Type B pancreatic cell (in vitro differentiated cells): ENCODE measurements around the gene THAP3. TPM values are rescaled to one million over a fixed set of nuclear protein-coding genes. Genes with fewer than 3 reads are reported as not detected.

Experiments used
- DNase-seq: peaks from one replicate; pipeline ENCODE4 v3.0.0; 2021; ENCODE audit warnings: mixed read lengths; ENCODE audit not compliant: unreplicated experiment; ENCODE audit errors: extremely low spot score
- H3K27ac Mint-ChIP-seq: 2 replicates; pipeline ENCODE4 v1.8.0; 2021; ENCODE audit warnings: mild to moderate bottlenecking, mixed read lengths
- H3K27me3 Mint-ChIP-seq: 2 replicates; pipeline ENCODE4 v1.8.0; 2021; ENCODE audit warnings: mixed read lengths
- H3K36me3 Mint-ChIP-seq: 2 replicates; pipeline ENCODE4 v1.8.0; 2021; ENCODE audit warnings: mixed read lengths
- H3K4me1 Mint-ChIP-seq: one replicate; pipeline ENCODE4 v1.8.0; 2021; ENCODE audit warnings: mixed read lengths; ENCODE audit not compliant: unreplicated experiment
- H3K4me3 Mint-ChIP-seq: 2 replicates; pipeline ENCODE4 v1.8.0; 2021; ENCODE audit warnings: mild to moderate bottlenecking, mixed read lengths
- H3K9me3 Mint-ChIP-seq: 2 replicates; pipeline ENCODE4 v1.8.0; 2021; ENCODE audit warnings: mixed read lengths
- total RNA-seq: library from RNA; stranded (reverse); gene quantifications from 2 replicates; pipeline ENCODE4 v1.2.1, GENCODE V29; 2021; ENCODE audit warnings: low replicate concordance
- TF ChIP-seq, protein P1 (sequence below): fragments of 200-600 bp; sonication (generic); conservative IDR thresholded peaks from 2 replicates; pipeline ENCODE4 v1.5.0; 2021; ENCODE audit warnings: antibody characterized with exemption, mild to moderate bottlenecking

Gene THAP3
- total RNA-seq, 1 donor from 2014 or later = 21.6 TPM

- peaks cover 3% of the 10 kb centered on the region for H3K36me3 Mint-ChIP-seq
- peaks cover 6% of the 10 kb centered on the region for H3K4me1 Mint-ChIP-seq
- DNase-seq = no peak
- H3K27me3 Mint-ChIP-seq = no peaks in the 10 kb centered on the region
- no peaks in the 10 kb centered on the region for H3K9me3 Mint-ChIP-seq
- TF ChIP-seq, protein P1, sequence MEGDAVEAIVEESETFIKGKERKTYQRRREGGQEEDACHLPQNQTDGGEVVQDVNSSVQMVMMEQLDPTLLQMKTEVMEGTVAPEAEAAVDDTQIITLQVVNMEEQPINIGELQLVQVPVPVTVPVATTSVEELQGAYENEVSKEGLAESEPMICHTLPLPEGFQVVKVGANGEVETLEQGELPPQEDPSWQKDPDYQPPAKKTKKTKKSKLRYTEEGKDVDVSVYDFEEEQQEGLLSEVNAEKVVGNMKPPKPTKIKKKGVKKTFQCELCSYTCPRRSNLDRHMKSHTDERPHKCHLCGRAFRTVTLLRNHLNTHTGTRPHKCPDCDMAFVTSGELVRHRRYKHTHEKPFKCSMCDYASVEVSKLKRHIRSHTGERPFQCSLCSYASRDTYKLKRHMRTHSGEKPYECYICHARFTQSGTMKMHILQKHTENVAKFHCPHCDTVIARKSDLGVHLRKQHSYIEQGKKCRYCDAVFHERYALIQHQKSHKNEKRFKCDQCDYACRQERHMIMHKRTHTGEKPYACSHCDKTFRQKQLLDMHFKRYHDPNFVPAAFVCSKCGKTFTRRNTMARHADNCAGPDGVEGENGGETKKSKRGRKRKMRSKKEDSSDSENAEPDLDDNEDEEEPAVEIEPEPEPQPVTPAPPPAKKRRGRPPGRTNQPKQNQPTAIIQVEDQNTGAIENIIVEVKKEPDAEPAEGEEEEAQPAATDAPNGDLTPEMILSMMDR = no peak
- H3K4me3 Mint-ChIP-seq = no peak overlapping the region
- no peak overlapping the region for H3K27ac Mint-ChIP-seq
These were observed 27.2 kb downstream of the THAP3 start for GRCh38 chr1:6651909-6652308.

DNA sequence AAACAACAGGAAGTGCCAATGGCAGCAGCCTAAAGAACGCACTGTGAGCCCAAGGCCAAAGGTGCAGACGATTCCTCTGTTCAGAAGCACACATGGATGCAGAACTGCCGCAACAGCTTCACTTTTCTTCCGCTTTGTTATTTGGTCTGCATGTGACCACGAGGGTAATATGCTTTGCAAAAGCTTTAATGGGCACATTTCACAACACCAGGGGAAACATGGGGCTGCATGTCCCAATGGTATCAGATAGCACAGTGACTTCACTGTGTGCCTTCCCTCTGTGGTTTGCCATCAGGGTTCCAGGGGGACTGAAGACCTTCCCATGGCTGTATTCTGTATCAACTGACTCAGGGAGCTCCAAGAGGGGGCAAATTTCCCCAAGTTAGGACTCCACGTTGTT lies 28.3 kb downstream of the THAP3 start:
- Mint-ChIP-seq H3K9me3 (no peaks in the 10 kb centered on the region), H3K27me3 (no peaks in the 10 kb centered on the region), H3K27ac (no peak overlapping the region), H3K4me3 (no peak overlapping the region), H3K4me1 (peaks cover 6% of the 10 kb centered on the region), H3K36me3 (peaks cover 3% of the 10 kb centered on the region)
- no peak for DNase-seq
- TF ChIP-seq, protein P1 = no peak

DNA sequence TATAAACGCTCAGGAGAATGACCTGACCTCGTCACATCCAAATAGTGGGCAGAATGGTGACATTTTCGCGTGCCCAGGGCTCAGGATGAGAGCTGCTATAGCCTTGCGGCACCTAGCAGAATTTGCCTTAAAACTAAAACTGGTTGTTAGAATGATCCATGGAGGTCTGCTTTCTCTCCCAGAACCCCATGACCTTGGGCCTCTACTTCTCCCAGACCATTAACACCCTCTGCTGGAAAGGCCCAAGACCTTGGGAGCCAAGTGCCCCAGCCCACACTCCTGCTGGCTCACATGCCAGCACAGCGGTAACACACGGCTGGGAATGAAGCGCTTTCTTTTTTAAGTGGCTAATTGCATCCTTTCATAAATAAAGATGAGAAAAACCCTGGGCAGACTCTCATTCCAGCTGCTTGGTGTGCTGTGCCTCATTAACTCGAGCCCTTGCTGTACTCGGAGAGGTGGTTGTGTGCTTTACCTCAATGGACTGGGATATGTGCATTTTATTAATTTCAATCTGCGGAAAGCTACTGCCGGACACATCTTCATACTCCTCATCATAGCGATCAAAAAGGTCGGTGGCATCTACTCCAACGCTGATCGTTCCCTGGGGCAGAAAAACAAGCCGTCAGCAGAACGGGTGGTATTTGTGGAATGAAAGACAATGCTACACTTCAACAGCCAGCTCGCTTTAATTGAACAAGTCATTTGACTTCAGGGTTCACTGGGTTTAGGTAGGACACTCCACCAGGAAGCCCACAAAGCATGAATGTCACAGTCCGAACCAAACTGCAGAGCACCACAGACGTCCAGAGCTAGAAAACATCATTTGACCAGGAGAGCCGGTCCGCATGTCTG lies 29.0 kb downstream of the THAP3 start:
- H3K27ac Mint-ChIP-seq = no peak overlapping the region
- peaks cover 6% of the 10 kb centered on the region for H3K4me1 Mint-ChIP-seq
- H3K4me3 Mint-ChIP-seq = no peak overlapping the region
- H3K27me3 Mint-ChIP-seq = no peaks in the 10 kb centered on the region
- no peaks in the 10 kb centered on the region for H3K9me3 Mint-ChIP-seq
- TF ChIP-seq, protein P1 = no peak
- H3K36me3 Mint-ChIP-seq = peaks cover 3% of the 10 kb centered on the region
- DNase-seq = no peak

DNA sequence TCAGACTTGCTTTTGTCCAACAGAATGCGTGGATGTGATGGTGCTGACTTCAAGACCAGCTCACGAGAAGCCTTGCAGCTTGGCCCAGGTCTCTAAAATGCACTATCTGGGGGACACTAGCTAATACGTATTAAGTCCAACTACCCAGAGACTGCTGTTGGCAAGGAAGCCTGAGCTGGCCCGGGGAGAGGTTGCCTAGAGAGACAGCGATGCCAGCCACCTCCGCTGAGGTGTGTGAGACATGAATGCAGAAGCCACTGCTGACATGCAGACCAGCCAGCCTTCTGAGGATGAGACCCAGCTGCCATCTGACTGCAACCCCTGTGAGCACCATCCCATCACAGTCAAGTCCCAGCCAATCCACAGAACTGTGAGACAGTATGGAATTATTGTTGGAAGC lies 32.5 kb downstream of the THAP3 start:
- Mint-ChIP-seq H3K27me3 (no peaks in the 10 kb centered on the region), H3K36me3 (peaks cover 3% of the 10 kb centered on the region), H3K4me1 (peaks cover 6% of the 10 kb centered on the region), H3K27ac (no peak overlapping the region), H3K9me3 (no peaks in the 10 kb centered on the region), H3K4me3 (no peak overlapping the region)
- TF ChIP-seq, protein P1 = no peak
- no peak for DNase-seq

- peaks cover 11% of the 10 kb centered on the region for H3K36me3 Mint-ChIP-seq
- no peak overlapping the region for H3K4me3 Mint-ChIP-seq
- no peaks in the 10 kb centered on the region for H3K27me3 Mint-ChIP-seq
- no peak for DNase-seq
- TF ChIP-seq, protein P1 = no peak
- H3K9me3 Mint-ChIP-seq = no peaks in the 10 kb centered on the region
- H3K4me1 Mint-ChIP-seq = peaks cover 6% of the 10 kb centered on the region
- H3K27ac Mint-ChIP-seq = no peak overlapping the region
These were observed 33.8 kb downstream of the THAP3 start for GRCh38 chr1:6658359-6659060.
